ENCODE results near the gene PROCA1.

Gene PROCA1

GRCh38 chr17:28711723-28712031, at the start of gene PROCA1:
Gene PROCA1 (minus strand): TSS chr17:28711888. CDS start chr17:28711660, 228 bp downstream.
- Histone ChIP-seq H3K36me3 (ENCODE audit: control insufficient read depth, low read depth, low read length) (peaks cover 26% of the 10 kb centered on the region), H3K9me3 (ENCODE audit: control insufficient read depth, low read depth, low read length) (no peaks in the 10 kb centered on the region), H3K9ac (ENCODE audit: low read length) (peak within 1 kb of the TSS; percentile 94), H3K27me3 (ENCODE audit: control insufficient read depth, insufficient read depth, low read length) (no peaks in the 10 kb centered on the region), H3K27ac (ENCODE audit: low read length) (peak within 1 kb of the TSS; percentile 92), H3K4me1 (ENCODE audit: control insufficient read depth, low read depth, low read length) (peaks cover 18% of the 10 kb centered on the region), H3K4me3 (ENCODE audit: low read length) (peak within 1 kb of the TSS; percentile 84)

- H3K4me1 ChIP-seq (ENCODE audit: control insufficient read depth, low read depth, low read length) = peaks cover 32% of the 10 kb centered on the region
- peak overlapping the region; percentile 34 for H3K9ac ChIP-seq (ENCODE audit: low read length)
- H3K4me3 ChIP-seq (ENCODE audit: low read length) = peak overlapping the region; percentile 36
- H3K9me3 ChIP-seq (ENCODE audit: control insufficient read depth, low read depth, low read length) = no peaks in the 10 kb centered on the region
- H3K27me3 ChIP-seq (ENCODE audit: control insufficient read depth, insufficient read depth, low read length) = no peaks in the 10 kb centered on the region
- H3K36me3 ChIP-seq (ENCODE audit: control insufficient read depth, low read depth, low read length) = peaks cover 24% of the 10 kb centered on the region
- H3K27ac ChIP-seq (ENCODE audit: low read length) = peak overlapping the region; percentile 88
Measured at GRCh38 chr17:28760601-28761562, 49.2 kb upstream of the PROCA1 start.

GRCh38 chr17:28759256-28759865, 47.7 kb upstream of the PROCA1 start:
- peaks cover 16% of the 10 kb centered on the region for H3K36me3 ChIP-seq (ENCODE audit: control insufficient read depth, low read depth, low read length)
- no peak overlapping the region for H3K4me3 ChIP-seq (ENCODE audit: low read length)
- no peaks in the 10 kb centered on the region for H3K27me3 ChIP-seq (ENCODE audit: control insufficient read depth, insufficient read depth, low read length)
- no peak overlapping the region for H3K9ac ChIP-seq (ENCODE audit: low read length)
- H3K4me1 ChIP-seq (ENCODE audit: control insufficient read depth, low read depth, low read length) = peaks cover 32% of the 10 kb centered on the region
- H3K9me3 ChIP-seq (ENCODE audit: control insufficient read depth, low read depth, low read length) = no peaks in the 10 kb centered on the region
- H3K27ac ChIP-seq (ENCODE audit: low read length) = no peak overlapping the region

GRCh38 chr17:28758411-28759121, 46.9 kb upstream of the PROCA1 start:
- H3K36me3 ChIP-seq (ENCODE audit: control insufficient read depth, low read depth, low read length) = peaks cover 16% of the 10 kb centered on the region
- H3K27me3 ChIP-seq (ENCODE audit: control insufficient read depth, insufficient read depth, low read length) = no peaks in the 10 kb centered on the region
- H3K4me1 ChIP-seq (ENCODE audit: control insufficient read depth, low read depth, low read length) = peaks cover 32% of the 10 kb centered on the region
- H3K9ac ChIP-seq (ENCODE audit: low read length) = no peak overlapping the region
- H3K4me3 ChIP-seq (ENCODE audit: low read length) = no peak overlapping the region
- no peaks in the 10 kb centered on the region for H3K9me3 ChIP-seq (ENCODE audit: control insufficient read depth, low read depth, low read length)
- no peak overlapping the region for H3K27ac ChIP-seq (ENCODE audit: low read length)

- Histone ChIP-seq H3K9ac (ENCODE audit: low read length) (no peak overlapping the region), H3K36me3 (ENCODE audit: control insufficient read depth, low read depth, low read length) (peaks cover 21% of the 10 kb centered on the region), H3K4me1 (ENCODE audit: control insufficient read depth, low read depth, low read length) (peaks cover 15% of the 10 kb centered on the region), H3K27me3 (ENCODE audit: control insufficient read depth, insufficient read depth, low read length) (no peaks in the 10 kb centered on the region), H3K9me3 (ENCODE audit: control insufficient read depth, low read depth, low read length) (no peaks in the 10 kb centered on the region), H3K27ac (ENCODE audit: low read length) (no peak overlapping the region), H3K4me3 (ENCODE audit: low read length) (no peak overlapping the region)
Measured at GRCh38 chr17:28756049-28756804, 44.5 kb upstream of the PROCA1 start.

- peaks cover 27% of the 10 kb centered on the region for H3K36me3 ChIP-seq (ENCODE audit: control insufficient read depth, low read depth, low read length)
Measured at GRCh38 chr17:28755486-28755885, 43.8 kb upstream of the PROCA1 start.

GRCh38 chr17:28751600-28752366, 40.1 kb upstream of the PROCA1 start:
- Histone ChIP-seq H3K27ac (ENCODE audit: low read length) (no peak overlapping the region), H3K4me1 (ENCODE audit: control insufficient read depth, low read depth, low read length) (peaks cover 11% of the 10 kb centered on the region), H3K9ac (ENCODE audit: low read length) (no peak overlapping the region), H3K36me3 (ENCODE audit: control insufficient read depth, low read depth, low read length) (peaks cover 44% of the 10 kb centered on the region), H3K27me3 (ENCODE audit: control insufficient read depth, insufficient read depth, low read length) (no peaks in the 10 kb centered on the region), H3K9me3 (ENCODE audit: control insufficient read depth, low read depth, low read length) (no peaks in the 10 kb centered on the region), H3K4me3 (ENCODE audit: low read length) (no peak overlapping the region)

More at GRCh38 chr17:28755486-28755885, 43.8 kb upstream of the PROCA1 start:
- no peaks in the 10 kb centered on the region for H3K9me3 ChIP-seq (ENCODE audit: control insufficient read depth, low read depth, low read length)
- H3K4me3 ChIP-seq (ENCODE audit: low read length) = no peak overlapping the region
- H3K27me3 ChIP-seq (ENCODE audit: control insufficient read depth, insufficient read depth, low read length) = no peaks in the 10 kb centered on the region
- peaks cover 8% of the 10 kb centered on the region for H3K4me1 ChIP-seq (ENCODE audit: control insufficient read depth, low read depth, low read length)
- no peak overlapping the region for H3K9ac ChIP-seq (ENCODE audit: low read length)
- no peak overlapping the region for H3K27ac ChIP-seq (ENCODE audit: low read length)

GRCh38 chr17:28750178-28751047, 38.7 kb upstream of the PROCA1 start:
- peaks cover 25% of the 10 kb centered on the region for H3K4me1 ChIP-seq (ENCODE audit: control insufficient read depth, low read depth, low read length)
- peak overlapping the region; percentile 21 for H3K27ac ChIP-seq (ENCODE audit: low read length)

GRCh38 chr17:28749516-28750177, 38.0 kb upstream of the PROCA1 start:
- no peaks in the 10 kb centered on the region for H3K9me3 ChIP-seq (ENCODE audit: control insufficient read depth, low read depth, low read length)
- peaks cover 49% of the 10 kb centered on the region for H3K36me3 ChIP-seq (ENCODE audit: control insufficient read depth, low read depth, low read length)
- H3K9ac ChIP-seq (ENCODE audit: low read length) = no peak overlapping the region
- no peaks in the 10 kb centered on the region for H3K27me3 ChIP-seq (ENCODE audit: control insufficient read depth, insufficient read depth, low read length)
- no peak overlapping the region for H3K27ac ChIP-seq (ENCODE audit: low read length)
- no peak overlapping the region for H3K4me3 ChIP-seq (ENCODE audit: low read length)
- peaks cover 25% of the 10 kb centered on the region for H3K4me1 ChIP-seq (ENCODE audit: control insufficient read depth, low read depth, low read length)

More at GRCh38 chr17:28750178-28751047, 38.7 kb upstream of the PROCA1 start:
- no peaks in the 10 kb centered on the region for H3K9me3 ChIP-seq (ENCODE audit: control insufficient read depth, low read depth, low read length)
- H3K36me3 ChIP-seq (ENCODE audit: control insufficient read depth, low read depth, low read length) = peaks cover 49% of the 10 kb centered on the region
- H3K4me3 ChIP-seq (ENCODE audit: low read length) = no peak overlapping the region
- no peaks in the 10 kb centered on the region for H3K27me3 ChIP-seq (ENCODE audit: control insufficient read depth, insufficient read depth, low read length)
- no peak overlapping the region for H3K9ac ChIP-seq (ENCODE audit: low read length)

All from iPS-18a (cell line).